Measurements from ENCODE around the gene FCSK. TPM values are rescaled to one million over a fixed set of nuclear protein-coding genes. Genes with fewer than 3 reads are reported as not detected.

FCSK gene
- total and polyA plus RNA-seq, 2 of the 13 experiments (the other 11 are each of a cell fraction or from before 2014, with no cell fraction given), result 9.1 to 19.2 TPM

DNA sequence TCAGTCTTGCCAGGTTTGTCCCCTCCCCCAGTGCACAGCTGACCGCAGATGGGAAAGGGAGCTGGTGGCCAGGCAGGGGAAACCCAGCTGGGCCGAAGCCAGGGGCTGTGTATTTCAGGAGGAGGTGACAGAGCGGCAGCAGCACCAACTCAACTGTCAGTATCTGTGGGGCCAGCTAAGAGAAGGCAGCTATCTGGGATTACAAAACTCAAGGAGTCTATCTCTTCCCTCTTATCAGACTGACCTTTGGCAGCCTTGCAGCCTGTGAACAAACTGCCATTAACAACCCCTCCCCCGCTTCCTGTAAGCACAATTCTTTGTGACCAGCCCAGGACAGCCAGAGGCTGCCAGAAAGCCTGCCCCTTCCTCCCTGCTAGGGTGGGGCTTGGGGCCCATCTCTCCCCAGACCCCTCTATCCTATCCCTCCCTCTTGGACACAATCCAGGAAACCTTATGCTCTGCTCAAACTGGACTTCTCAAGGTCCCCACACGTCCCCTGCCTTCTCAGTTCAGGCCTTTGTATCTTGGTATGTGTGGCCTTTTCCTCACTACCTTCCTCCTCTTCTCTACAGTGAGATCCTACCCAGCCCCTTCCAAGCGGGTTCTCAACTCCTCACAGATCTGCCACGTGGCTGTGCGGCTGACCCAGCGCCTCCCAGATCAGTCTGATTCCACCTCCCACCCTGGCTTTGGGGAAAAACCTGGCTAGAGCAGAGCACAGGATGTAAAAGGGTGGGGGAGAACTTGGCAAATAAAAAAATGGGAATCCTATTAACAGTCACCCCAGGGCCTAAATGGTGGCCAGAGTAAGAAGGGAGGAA lies 26.0 kb upstream of the FCSK start (continued):
- TF ChIP-seq, protein P1, sequence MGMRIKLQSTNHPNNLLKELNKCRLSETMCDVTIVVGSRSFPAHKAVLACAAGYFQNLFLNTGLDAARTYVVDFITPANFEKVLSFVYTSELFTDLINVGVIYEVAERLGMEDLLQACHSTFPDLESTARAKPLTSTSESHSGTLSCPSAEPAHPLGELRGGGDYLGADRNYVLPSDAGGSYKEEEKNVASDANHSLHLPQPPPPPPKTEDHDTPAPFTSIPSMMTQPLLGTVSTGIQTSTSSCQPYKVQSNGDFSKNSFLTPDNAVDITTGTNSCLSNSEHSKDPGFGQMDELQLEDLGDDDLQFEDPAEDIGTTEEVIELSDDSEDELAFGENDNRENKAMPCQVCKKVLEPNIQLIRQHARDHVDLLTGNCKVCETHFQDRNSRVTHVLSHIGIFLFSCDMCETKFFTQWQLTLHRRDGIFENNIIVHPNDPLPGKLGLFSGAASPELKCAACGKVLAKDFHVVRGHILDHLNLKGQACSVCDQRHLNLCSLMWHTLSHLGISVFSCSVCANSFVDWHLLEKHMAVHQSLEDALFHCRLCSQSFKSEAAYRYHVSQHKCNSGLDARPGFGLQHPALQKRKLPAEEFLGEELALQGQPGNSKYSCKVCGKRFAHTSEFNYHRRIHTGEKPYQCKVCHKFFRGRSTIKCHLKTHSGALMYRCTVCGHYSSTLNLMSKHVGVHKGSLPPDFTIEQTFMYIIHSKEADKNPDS (CRISPR knock-in tag; IDR thresholded peaks at IDR 0.05), result peak; percentile 21; the same call in 1 of the 2 replicates
- TF ChIP-seq, protein P2, sequence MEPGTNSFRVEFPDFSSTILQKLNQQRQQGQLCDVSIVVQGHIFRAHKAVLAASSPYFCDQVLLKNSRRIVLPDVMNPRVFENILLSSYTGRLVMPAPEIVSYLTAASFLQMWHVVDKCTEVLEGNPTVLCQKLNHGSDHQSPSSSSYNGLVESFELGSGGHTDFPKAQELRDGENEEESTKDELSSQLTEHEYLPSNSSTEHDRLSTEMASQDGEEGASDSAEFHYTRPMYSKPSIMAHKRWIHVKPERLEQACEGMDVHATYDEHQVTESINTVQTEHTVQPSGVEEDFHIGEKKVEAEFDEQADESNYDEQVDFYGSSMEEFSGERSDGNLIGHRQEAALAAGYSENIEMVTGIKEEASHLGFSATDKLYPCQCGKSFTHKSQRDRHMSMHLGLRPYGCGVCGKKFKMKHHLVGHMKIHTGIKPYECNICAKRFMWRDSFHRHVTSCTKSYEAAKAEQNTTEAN (CRISPR knock-in tag; conservative IDR thresholded peaks at IDR 0.05), result peak; percentile 75; the same call in 1 of the 2 replicates
- TF ChIP-seq YEATS4 (CRISPR knock-in tag; IDR thresholded peaks at IDR 0.05; ENCODE audit: borderline replicate concordance) (peak; percentile 92), KMT2B (CRISPR knock-in tag; IDR thresholded peaks at IDR 0.05) (peak; percentile 82), ZNF230 (CRISPR knock-in tag; IDR thresholded peaks at IDR 0.05) (peak; percentile 74; the same call in 1 of the 2 replicates), ZNF788 (CRISPR knock-in tag; IDR thresholded peaks at IDR 0.05; ENCODE audit: borderline replicate concordance) (peak; percentile 99; the same call in 1 of the 2 replicates), ZSCAN25 (CRISPR knock-in tag; IDR thresholded peaks at IDR 0.05) (no peak; the same call in 1 of the 2 replicates), ATF1 (CRISPR knock-in tag; IDR thresholded peaks at IDR 0.05) (no peak), MXD4 (CRISPR knock-in tag; IDR thresholded peaks at IDR 0.05) (peak; percentile 88), HDAC6 (IDR thresholded peaks at IDR 0.05; ENCODE audit: low read depth, low read length) (no peak), ZNF558 (CRISPR knock-in tag; IDR thresholded peaks at IDR 0.05; ENCODE audit: borderline replicate concordance) (no peak), ZNF530 (CRISPR knock-in tag; IDR thresholded peaks at IDR 0.05; ENCODE audit: low read depth) (no peak), TBP (CRISPR knock-in tag; IDR thresholded peaks at IDR 0.05) (no peak), ZNF224 (CRISPR knock-in tag; IDR thresholded peaks at IDR 0.05) (peak; percentile 19; the same call in 1 of the 2 replicates), ZNF343 (CRISPR knock-in tag; IDR thresholded peaks at IDR 0.05) (peak; percentile 95; the same call in 1 of the 2 replicates), ZNF432 (CRISPR knock-in tag; IDR thresholded peaks at IDR 0.05; ENCODE audit: borderline replicate concordance) (no peak)
- TF ChIP-seq, protein P3, sequence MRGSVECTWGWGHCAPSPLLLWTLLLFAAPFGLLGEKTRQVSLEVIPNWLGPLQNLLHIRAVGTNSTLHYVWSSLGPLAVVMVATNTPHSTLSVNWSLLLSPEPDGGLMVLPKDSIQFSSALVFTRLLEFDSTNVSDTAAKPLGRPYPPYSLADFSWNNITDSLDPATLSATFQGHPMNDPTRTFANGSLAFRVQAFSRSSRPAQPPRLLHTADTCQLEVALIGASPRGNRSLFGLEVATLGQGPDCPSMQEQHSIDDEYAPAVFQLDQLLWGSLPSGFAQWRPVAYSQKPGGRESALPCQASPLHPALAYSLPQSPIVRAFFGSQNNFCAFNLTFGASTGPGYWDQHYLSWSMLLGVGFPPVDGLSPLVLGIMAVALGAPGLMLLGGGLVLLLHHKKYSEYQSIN (CRISPR knock-in tag; IDR thresholded peaks at IDR 0.05; ENCODE audit: borderline replicate concordance), result no peak
- TF ChIP-seq, protein P4, sequence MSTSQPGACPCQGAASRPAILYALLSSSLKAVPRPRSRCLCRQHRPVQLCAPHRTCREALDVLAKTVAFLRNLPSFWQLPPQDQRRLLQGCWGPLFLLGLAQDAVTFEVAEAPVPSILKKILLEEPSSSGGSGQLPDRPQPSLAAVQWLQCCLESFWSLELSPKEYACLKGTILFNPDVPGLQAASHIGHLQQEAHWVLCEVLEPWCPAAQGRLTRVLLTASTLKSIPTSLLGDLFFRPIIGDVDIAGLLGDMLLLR (CRISPR knock-in tag; IDR thresholded peaks at IDR 0.05), result no peak
- TF ChIP-seq, protein P5, sequence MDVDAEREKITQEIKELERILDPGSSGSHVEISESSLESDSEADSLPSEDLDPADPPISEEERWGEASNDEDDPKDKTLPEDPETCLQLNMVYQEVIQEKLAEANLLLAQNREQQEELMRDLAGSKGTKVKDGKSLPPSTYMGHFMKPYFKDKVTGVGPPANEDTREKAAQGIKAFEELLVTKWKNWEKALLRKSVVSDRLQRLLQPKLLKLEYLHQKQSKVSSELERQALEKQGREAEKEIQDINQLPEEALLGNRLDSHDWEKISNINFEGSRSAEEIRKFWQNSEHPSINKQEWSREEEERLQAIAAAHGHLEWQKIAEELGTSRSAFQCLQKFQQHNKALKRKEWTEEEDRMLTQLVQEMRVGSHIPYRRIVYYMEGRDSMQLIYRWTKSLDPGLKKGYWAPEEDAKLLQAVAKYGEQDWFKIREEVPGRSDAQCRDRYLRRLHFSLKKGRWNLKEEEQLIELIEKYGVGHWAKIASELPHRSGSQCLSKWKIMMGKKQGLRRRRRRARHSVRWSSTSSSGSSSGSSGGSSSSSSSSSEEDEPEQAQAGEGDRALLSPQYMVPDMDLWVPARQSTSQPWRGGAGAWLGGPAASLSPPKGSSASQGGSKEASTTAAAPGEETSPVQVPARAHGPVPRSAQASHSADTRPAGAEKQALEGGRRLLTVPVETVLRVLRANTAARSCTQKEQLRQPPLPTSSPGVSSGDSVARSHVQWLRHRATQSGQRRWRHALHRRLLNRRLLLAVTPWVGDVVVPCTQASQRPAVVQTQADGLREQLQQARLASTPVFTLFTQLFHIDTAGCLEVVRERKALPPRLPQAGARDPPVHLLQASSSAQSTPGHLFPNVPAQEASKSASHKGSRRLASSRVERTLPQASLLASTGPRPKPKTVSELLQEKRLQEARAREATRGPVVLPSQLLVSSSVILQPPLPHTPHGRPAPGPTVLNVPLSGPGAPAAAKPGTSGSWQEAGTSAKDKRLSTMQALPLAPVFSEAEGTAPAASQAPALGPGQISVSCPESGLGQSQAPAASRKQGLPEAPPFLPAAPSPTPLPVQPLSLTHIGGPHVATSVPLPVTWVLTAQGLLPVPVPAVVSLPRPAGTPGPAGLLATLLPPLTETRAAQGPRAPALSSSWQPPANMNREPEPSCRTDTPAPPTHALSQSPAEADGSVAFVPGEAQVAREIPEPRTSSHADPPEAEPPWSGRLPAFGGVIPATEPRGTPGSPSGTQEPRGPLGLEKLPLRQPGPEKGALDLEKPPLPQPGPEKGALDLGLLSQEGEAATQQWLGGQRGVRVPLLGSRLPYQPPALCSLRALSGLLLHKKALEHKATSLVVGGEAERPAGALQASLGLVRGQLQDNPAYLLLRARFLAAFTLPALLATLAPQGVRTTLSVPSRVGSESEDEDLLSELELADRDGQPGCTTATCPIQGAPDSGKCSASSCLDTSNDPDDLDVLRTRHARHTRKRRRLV (CRISPR knock-in tag; IDR thresholded peaks at IDR 0.05), result peak; percentile 72; the same call in 1 of the 2 replicates

Measured in HepG2 (cell line).